H1 (cell line): Measurements from ENCODE around the gene ZC3HAV1. TPM values are rescaled to one million over a fixed set of nuclear protein-coding genes. Genes with fewer than 3 reads are reported as not detected.

ENCODE experiments used
- CTCF ChIA-PET: fragments of 300-600 bp; sonication (Branson Sonifier 250); formaldehyde crosslinking; loops from one replicate; lab custom pipeline; 2021; ENCODE audit not compliant: partially characterized antibody; lab: Charles Lee
- POLR2A ChIA-PET: fragments of 300-600 bp; sonication (Branson Sonifier 250); formaldehyde crosslinking; loops from one replicate; lab custom pipeline; 2021; ENCODE audit warnings: inconsistent platforms; ENCODE audit not compliant: partially characterized antibody; lab: Charles Lee
- DNase-seq, 2 experiments: peaks; one replicate each; pipeline versions ENCODE4 v3.0.0 to v3.0.0-alpha.2; 2010 to 2022; ENCODE audit warnings: low spot score in 2 of 2, low read depth in 1 of 2, mixed read lengths in 1 of 2
- FAIRE-seq: peaks from 2 replicates; lab custom pipeline; 2011; peaks lifted over from hg19 to GRCh38; lab: Jason Lieb, UNC
- H2AFZ ChIP-seq: 2 replicates; pipeline ENCODE4 v1.8.1; 2012; ENCODE audit warnings: low read length, inconsistent platforms
- H2AK5ac ChIP-seq: 2 replicates; pipeline ENCODE4 v1.6.1; 2013; ENCODE audit warnings: low read depth, low read length
- H2BK120ac ChIP-seq: replicated peaks from 2 replicates; pipeline ENCODE3; 2013; ENCODE audit warnings: low read depth, low read length, inconsistent platforms
- H2BK12ac ChIP-seq: 2 replicates; pipeline ENCODE4 v1.6.1; 2013; ENCODE audit warnings: low read depth, low read length
- H2BK15ac ChIP-seq: 2 replicates; pipeline ENCODE4 v1.6.1; 2013; ENCODE audit warnings: low read length
- H2BK20ac ChIP-seq: 2 replicates; pipeline ENCODE4 v1.6.1; 2013; ENCODE audit warnings: low read length
- H2BK5ac ChIP-seq: 2 replicates; pipeline ENCODE4 v1.6.1; 2013; ENCODE audit warnings: low read depth, low read length
- H3K14ac ChIP-seq: 2 replicates; pipeline ENCODE4 v1.6.1; 2013; ENCODE audit warnings: inconsistent platforms; ENCODE audit not compliant: insufficient read length
- H3K18ac ChIP-seq: 2 replicates; pipeline ENCODE4 v1.6.1; 2013; ENCODE audit warnings: low read length; ENCODE audit errors: extremely low read depth
- H3K23ac ChIP-seq: 2 replicates; pipeline ENCODE4 v1.6.1; 2013; ENCODE audit warnings: inconsistent platforms; ENCODE audit not compliant: insufficient read length
- H3K23me2 ChIP-seq: 2 replicates; pipeline ENCODE4 v1.6.1; 2013; ENCODE audit warnings: low read depth, low read length
- H3K27ac ChIP-seq: 2 replicates; pipeline ENCODE4 v1.6.1; 2011; ENCODE audit warnings: low read depth, low read length, inconsistent platforms
- H3K27me3 ChIP-seq, 4 experiments: replicated peaks in 1 of 4; 1 replicate in 1 of 4; 2 replicates in 3 of 4; pipeline versions ENCODE4 v1.6.1 to v1.8.1; 2011 to 2013; ENCODE audit warnings: low read length in 3 of 4, mild to moderate bottlenecking in 3 of 4, inconsistent platforms in 2 of 4, mixed read lengths in 2 of 4, moderate library complexity in 1 of 4; ENCODE audit not compliant: control insufficient read depth in 3 of 4, insufficient read depth in 3 of 4; ENCODE audit errors: extremely low read depth in 1 of 4
- H3K36me3 ChIP-seq, 4 experiments: 2 replicates each; pipeline versions ENCODE4 v1.6.1 to v1.8.1; 2011 to 2013; ENCODE audit warnings: mild to moderate bottlenecking in 4 of 4, low read length in 3 of 4, moderate library complexity in 2 of 4, control low read depth in 1 of 4, inconsistent platforms in 1 of 4; ENCODE audit not compliant: insufficient read depth in 4 of 4, control insufficient read depth in 2 of 4
- H3K4ac ChIP-seq: replicated peaks from 2 replicates; pipeline ENCODE3; 2013; ENCODE audit warnings: low read length, low read depth, mixed read lengths, inconsistent platforms; ENCODE audit not compliant: insufficient read length
- H3K4me1 ChIP-seq, 4 experiments: replicated peaks in 1 of 4; 1 replicate in 1 of 4; 2 replicates in 3 of 4; pipeline versions ENCODE4 v1.6.1 to v1.8.1; 2011 to 2013; ENCODE audit warnings: low read length in 3 of 4, inconsistent platforms in 2 of 4, mixed read lengths in 1 of 4; ENCODE audit not compliant: insufficient read depth in 4 of 4, control insufficient read depth in 3 of 4
- H3K4me2 ChIP-seq, 2 experiments: 2 replicates each; pipeline versions ENCODE4 v1.6.1 to v1.8.1; 2011 to 2013; ENCODE audit warnings: low read depth in 2 of 2, low read length in 2 of 2, control low read depth in 1 of 2, inconsistent platforms in 1 of 2, mild to moderate bottlenecking in 1 of 2; ENCODE audit not compliant: insufficient read depth in 1 of 2
- H3K4me3 ChIP-seq, 4 experiments: fragments of 200-600, 300-600 bp in 1 of 4; sonication (generic), shearing (Covaris generic), sonication (Bioruptor Twin) in 1 of 4; 2 replicates each; pipeline versions ENCODE4 v1.5.1 to v1.8.1; 2011 to 2016; ENCODE audit warnings: low read length in 4 of 4, low read depth in 3 of 4, control low read depth in 2 of 4, inconsistent platforms in 2 of 4, mild to moderate bottlenecking in 2 of 4, mixed read lengths in 1 of 4, moderate library complexity in 1 of 4; ENCODE audit not compliant: insufficient read depth in 2 of 4; ENCODE audit errors: extremely low read depth in 1 of 4
- H3K56ac ChIP-seq: replicated peaks from 2 replicates; pipeline ENCODE3; 2013; ENCODE audit warnings: low read depth, mild to moderate bottlenecking, mixed read lengths, low read length, inconsistent platforms; ENCODE audit not compliant: insufficient read length
- H3K79me1 ChIP-seq: 2 replicates; pipeline ENCODE4 v1.6.1; 2013; ENCODE audit warnings: low read depth, low read length, control low read depth
- H3K79me2 ChIP-seq, 2 experiments: 2 replicates each; pipeline versions ENCODE4 v1.6.1 to v1.8.1; 2012 to 2013; ENCODE audit warnings: low read length in 2 of 2, mild to moderate bottlenecking in 2 of 2, inconsistent platforms in 1 of 2; ENCODE audit not compliant: insufficient read depth in 2 of 2, control insufficient read depth in 1 of 2
- H3K9ac ChIP-seq, 4 experiments: replicated peaks in 1 of 4; 1 replicate in 1 of 4; 2 replicates in 3 of 4; pipeline versions ENCODE4 v1.6.1 to v1.8.1; 2011 to 2013; ENCODE audit warnings: low read depth in 3 of 4, low read length in 3 of 4, control low read depth in 2 of 4, mild to moderate bottlenecking in 2 of 4, moderate library complexity in 2 of 4, inconsistent platforms in 1 of 4; ENCODE audit errors: extremely low read depth in 1 of 4
- H3K9me3 ChIP-seq, 2 experiments: 2 replicates each; pipeline versions ENCODE4 v1.6.1 to v1.8.1; 2012 to 2013; ENCODE audit warnings: mild to moderate bottlenecking in 2 of 2, moderate library complexity in 2 of 2, control low read depth in 1 of 2, inconsistent platforms in 1 of 2, low read depth in 1 of 2, low read length in 1 of 2, mixed read lengths in 1 of 2; ENCODE audit not compliant: insufficient read depth in 2 of 2
- H4K20me1 ChIP-seq, 2 experiments: replicated peaks in 1 of 2; 2 replicates each; pipeline versions ENCODE3 to v1.8.1; 2011 to 2013; ENCODE audit warnings: inconsistent platforms in 2 of 2, low read length in 2 of 2, mild to moderate bottlenecking in 1 of 2; ENCODE audit not compliant: insufficient read depth in 2 of 2, control insufficient read depth in 1 of 2
- H4K5ac ChIP-seq: 2 replicates; pipeline ENCODE4 v1.6.1; 2013; ENCODE audit warnings: low read length, low read depth, mixed read lengths, inconsistent platforms; ENCODE audit not compliant: insufficient read length
- H4K8ac ChIP-seq: 2 replicates; pipeline ENCODE4 v1.8.0; 2013; ENCODE audit warnings: mild to moderate bottlenecking, moderate library complexity, low read length, inconsistent platforms; ENCODE audit not compliant: insufficient read depth; ENCODE audit errors: extremely low read depth
- H4K91ac ChIP-seq: replicated peaks from 2 replicates; pipeline ENCODE3; 2013; ENCODE audit warnings: low read length, mixed read lengths, inconsistent platforms; ENCODE audit not compliant: insufficient read length
- TBP ChIP-seq: IDR thresholded peaks from 2 replicates; pipeline ENCODE4 v1.6.1; 2011; ENCODE audit warnings: low read depth, low read length, improper control_type of control experiment
- TCF12 ChIP-seq: IDR thresholded peaks from 2 replicates; pipeline ENCODE4 v1.6.1; 2011; ENCODE audit warnings: low read depth, mild to moderate bottlenecking, low read length
- TEAD4 ChIP-seq: IDR thresholded peaks from 2 replicates; pipeline ENCODE4 v1.6.1; 2012; ENCODE audit warnings: low read depth, low read length, inconsistent platforms, mixed read lengths
- WGBS, 2 experiments: shearing (Covaris generic) in 1 of 2; methylation state at CpG; one replicate each; pipeline versions ENCODE4 v1.1.6 to v1.1.7; 2013 to 2015; ENCODE audit warnings: low lambda C conversion rate in 2 of 2, mixed read lengths in 2 of 2, inconsistent platforms in 1 of 2, low coverage in 1 of 2, missing lambda C conversion rate in 1 of 2; ENCODE audit not compliant: insufficient replicate concordance in 2 of 2, insufficient coverage in 1 of 2, insufficient read length in 1 of 2; ENCODE audit errors: extremely low coverage in 1 of 2, missing lambda C conversion rate in 1 of 2; 5-methylcytosine and 5-hydroxymethylcytosine counted together
- polyA plus RNA-seq, 7 experiments: library from polyadenylated mRNA; depleted of rRNA in 3 of 7; stranded (reverse) in 5 of 7; unstranded in 2 of 7; fragments of >200 nt in 5 of 7; fragments of 200-250 nt in 2 of 7; gene quantifications; 1 replicate in 5 of 7; 2 replicates in 1 of 7; 4 replicates in 1 of 7; pipeline versions ENCODE4 v1.2.1 to v1.2.3, GENCODE V29; 2011 to 2013; ENCODE audit warnings: missing spikeins in 2 of 7, mixed read lengths in 2 of 7
- total RNA-seq: library from RNA; stranded (reverse); fragmentation: NEBNext Ultra II Directional; extraction: Animal tissue kit (Norgen Biotek cat#: 25700); gene quantifications from 2 replicates; pipeline ENCODE4 v1.2.1, GENCODE V29; 2021
- TF ChIP-seq, protein P1 (sequence below): IDR thresholded peaks from 2 replicates; pipeline ENCODE4 v1.6.1; 2011; ENCODE audit warnings: low read depth, mild to moderate bottlenecking, low read length; ENCODE audit not compliant: insufficient read depth
- TF ChIP-seq, protein P2 (sequence below): IDR thresholded peaks from 2 replicates; pipeline ENCODE4 v1.6.1; 2012; ENCODE audit warnings: inconsistent platforms

The ZC3HAV1 gene
- total and polyA plus RNA-seq, 2 of the 8 experiments (the other 6 are each of a cell fraction or from before 2014, with no cell fraction given): 22.5 to 43.4 TPM

DNA sequence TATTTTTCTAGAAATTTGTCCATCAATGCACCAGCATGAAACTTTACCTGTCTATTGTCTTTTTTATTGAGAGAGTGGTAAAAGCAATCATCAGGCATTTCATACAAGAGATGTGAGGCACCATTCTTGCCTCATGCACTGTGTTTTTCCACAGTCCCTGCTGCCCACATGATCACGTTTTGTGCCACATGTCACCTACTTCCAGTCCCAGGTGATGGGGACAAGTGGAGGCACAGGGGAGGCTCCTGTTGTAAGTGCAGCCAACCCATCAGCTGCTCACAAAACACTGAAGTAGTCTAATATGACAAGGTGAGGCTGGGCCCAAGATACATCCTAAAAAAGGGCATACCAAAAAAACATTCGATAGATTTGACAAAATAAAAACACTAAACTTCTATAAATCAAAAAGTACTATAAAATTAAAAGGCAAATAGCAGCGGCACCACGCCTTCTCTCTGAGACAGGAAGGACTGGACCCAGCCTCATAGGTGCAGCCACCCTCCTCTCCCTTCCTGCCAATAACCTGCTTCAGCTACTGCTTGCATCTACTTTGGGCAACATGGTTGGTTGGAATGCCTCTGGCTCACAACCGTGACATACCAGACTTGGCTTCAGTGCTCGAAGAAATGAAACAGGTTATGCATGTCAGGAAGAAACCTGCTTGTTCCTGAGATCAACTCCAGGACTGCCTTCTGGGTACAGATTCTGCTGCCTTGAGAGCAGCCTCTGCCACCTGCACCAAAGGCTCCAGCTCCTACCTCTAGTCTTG is 76.0 kb downstream of the ZC3HAV1 start:
- H3K9me3 ChIP-seq: no peaks in the 10 kb centered on the region
- H3K56ac ChIP-seq: no peak overlapping the region
- no peak overlapping the region for H3K18ac ChIP-seq
- no peak overlapping the region for H2BK12ac ChIP-seq
- no peak overlapping the region for H3K27ac ChIP-seq
- H3K14ac ChIP-seq: no peak overlapping the region
- POLR2A ChIA-PET: interaction anchor here (0.7 to 1.7 kb wide), 4 partner anchors 9 to 21 kb away, joined by 3 read pairs; no protein-coding TSS in a partner anchor
- CTCF ChIA-PET: interaction anchor here (0.6 to 2.0 kb wide), 3 partner anchors 15 to 197 kb away, joined by 3 to 8 read pairs (median 4); no protein-coding TSS in a partner anchor
- H3K9ac ChIP-seq: no peak overlapping the region
- no peak overlapping the region for H2BK15ac ChIP-seq
- H3K4me2 ChIP-seq: no peak overlapping the region
- no peak overlapping the region for H3K4me3 ChIP-seq
- no peak overlapping the region for H4K91ac ChIP-seq
- no peak overlapping the region for H3K23ac ChIP-seq
- H4K8ac ChIP-seq: no peak overlapping the region
- no peak overlapping the region for H2BK20ac ChIP-seq
- no peak overlapping the region for H4K5ac ChIP-seq
- no peak overlapping the region for H2BK120ac ChIP-seq
- peaks cover 5 to 9% (median 7%) of the 10 kb centered on the region in 4 experiments; a peak in 5 of 7 replicates for H3K4me1 ChIP-seq
- peaks cover 3% of the 10 kb centered on the region; the same call in 1 of the 2 replicates for H3K79me1 ChIP-seq
- DNase-seq (no peak), FAIRE-seq (no peak)
- peaks cover 10% of the 10 kb centered on the region; the same call in 1 of the 2 replicates for H3K23me2 ChIP-seq
- H3K36me3 ChIP-seq: peaks cover 5 to 17% (median 10%) of the 10 kb centered on the region in 4 experiments; a peak in 6 of 8 replicates
- no peaks in the 10 kb centered on the region for H4K20me1 ChIP-seq
- no peak overlapping the region for H2BK5ac ChIP-seq
- H3K27me3 ChIP-seq: peaks cover 0 to 2% (median 0%) of the 10 kb centered on the region in 4 experiments; a peak in 2 of 7 replicates
- no peaks in the 10 kb centered on the region for H3K79me2 ChIP-seq
- no peak overlapping the region for H2AFZ ChIP-seq
- H3K4ac ChIP-seq: no peak overlapping the region
- 95% methylated on average over 6 of the region's 6 CpGs; no CpG with 5 or more reads in 1 of the 2 experiments for WGBS, 2 experiments
- no peak overlapping the region for H2AK5ac ChIP-seq
- no peak for TF ChIP-seq TEAD4
- TF ChIP-seq, protein P1, sequence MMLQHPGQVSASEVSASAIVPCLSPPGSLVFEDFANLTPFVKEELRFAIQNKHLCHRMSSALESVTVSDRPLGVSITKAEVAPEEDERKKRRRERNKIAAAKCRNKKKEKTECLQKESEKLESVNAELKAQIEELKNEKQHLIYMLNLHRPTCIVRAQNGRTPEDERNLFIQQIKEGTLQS: no peak
- TF ChIP-seq, protein P2, sequence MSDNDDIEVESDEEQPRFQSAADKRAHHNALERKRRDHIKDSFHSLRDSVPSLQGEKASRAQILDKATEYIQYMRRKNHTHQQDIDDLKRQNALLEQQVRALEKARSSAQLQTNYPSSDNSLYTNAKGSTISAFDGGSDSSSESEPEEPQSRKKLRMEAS: no peak
- TF ChIP-seq TBP: no peak
- no peak for TF ChIP-seq TCF12
